ENCODE data around the gene AP1S1. TPM values are rescaled to one million over a fixed set of nuclear protein-coding genes. Genes with fewer than 3 reads are reported as not detected.

Gene AP1S1
- polyA plus RNA-seq, 1 experiment: 197 TPM

- POLR2A ChIA-PET: no interaction called here
- CTCF ChIA-PET: interaction anchor here (0.7 to 1.9 kb wide), 2 partner anchors 10 to 32 kb away, joined by 3 to 5 read pairs; no protein-coding TSS in a partner anchor
Observed at GRCh38 chr7:101160910-101161309, 6.6 kb downstream of the AP1S1 start.

GRCh38 chr7:101161692-101162471, 7.6 kb downstream of the AP1S1 start:
- CTCF ChIA-PET: interaction anchor here (1.2 to 1.9 kb wide), 2 partner anchors 9 to 31 kb away, joined by 5 to 6 read pairs; no protein-coding TSS in a partner anchor
- Histone ChIP-seq H3K27ac (ENCODE audit: low read depth, low read length) (no peak overlapping the region), H3K27me3 (ENCODE audit: control insufficient read depth, insufficient read depth, low read length) (peaks cover 3% of the 10 kb centered on the region), H3K4me3 (ENCODE audit: low read depth, low read length) (no peak overlapping the region), H3K9me3 (ENCODE audit: control insufficient read depth, insufficient read depth, low read length) (no peaks in the 10 kb centered on the region; the same call in 1 of the 2 replicates)
- POLR2A ChIA-PET: interaction anchor here (0.7 kb wide), 1 partner anchor 10 kb away, joined by 11 read pairs; no protein-coding TSS in a partner anchor
- TF ChIP-seq CTCF (IDR thresholded peaks at IDR 0.05; ENCODE audit: low read depth, low read length): no peak
- no peak for DNase-seq (ENCODE audit: low read depth, low spot score)

More at GRCh38 chr7:101160910-101161309, 6.6 kb downstream of the AP1S1 start:
- Histone ChIP-seq H3K4me3 (ENCODE audit: low read depth, low read length) (no peak overlapping the region), H3K27ac (ENCODE audit: low read depth, low read length) (no peak overlapping the region), H3K9me3 (ENCODE audit: control insufficient read depth, insufficient read depth, low read length) (no peaks in the 10 kb centered on the region; the same call in 1 of the 2 replicates), H3K27me3 (ENCODE audit: control insufficient read depth, insufficient read depth, low read length) (peaks cover 3% of the 10 kb centered on the region)
- no peak for TF ChIP-seq CTCF (IDR thresholded peaks at IDR 0.05; ENCODE audit: low read depth, low read length)
- DNase-seq (ENCODE audit: low read depth, low spot score): no peak

- ChIA-PET POLR2A (interaction anchor here (1.2 kb wide), 1 partner anchor 9 kb away, joined by 4 read pairs; the partner anchor contains the start of gene AP1S1), CTCF (interaction anchor here (1.2 kb wide), 1 partner anchor 30 kb away, joined by 6 read pairs; no protein-coding TSS in a partner anchor)
- TF ChIP-seq CTCF (IDR thresholded peaks at IDR 0.05; ENCODE audit: low read depth, low read length): no peak
- Histone ChIP-seq H3K27ac (ENCODE audit: low read depth, low read length) (no peak overlapping the region), H3K9me3 (ENCODE audit: control insufficient read depth, insufficient read depth, low read length) (no peaks in the 10 kb centered on the region; the same call in 1 of the 2 replicates), H3K27me3 (ENCODE audit: control insufficient read depth, insufficient read depth, low read length) (peaks cover 3% of the 10 kb centered on the region), H3K4me3 (ENCODE audit: low read depth, low read length) (peak overlapping the region; percentile 49)
- no peak for DNase-seq (ENCODE audit: low read depth, low spot score)
Observed at GRCh38 chr7:101162551-101163278, 8.4 kb downstream of the AP1S1 start.

GRCh38 chr7:101163279-101164070, 9.2 kb downstream of the AP1S1 start:
- POLR2A ChIA-PET: interaction anchor here (0.6 to 1.2 kb wide), 3 partner anchors 10 to 490 kb away, joined by 3 to 4 read pairs (median 3); partner anchors contain the start of genes AP1S1 and UFSP1
- no peak for DNase-seq (ENCODE audit: low read depth, low spot score)

More at GRCh38 chr7:101163279-101164070, 9.2 kb downstream of the AP1S1 start:
- TF ChIP-seq CTCF (IDR thresholded peaks at IDR 0.05; ENCODE audit: low read depth, low read length): no peak
- no peak overlapping the region for H3K27ac ChIP-seq (ENCODE audit: low read depth, low read length)
- H3K9me3 ChIP-seq (ENCODE audit: control insufficient read depth, insufficient read depth, low read length): no peaks in the 10 kb centered on the region; the same call in 1 of the 2 replicates
- CTCF ChIA-PET: interaction anchor here (1.2 to 2.5 kb wide), 2 partner anchors 19 to 29 kb away, joined by 6 to 11 read pairs; no protein-coding TSS in a partner anchor
- peaks cover 3% of the 10 kb centered on the region for H3K27me3 ChIP-seq (ENCODE audit: control insufficient read depth, insufficient read depth, low read length)
- H3K4me3 ChIP-seq (ENCODE audit: low read depth, low read length): peak overlapping the region; percentile 58

All from AG04450 (cell line).